Panc1 (cell line): ENCODE measurements around the gene NETO1. TPM values are rescaled to one million over a fixed set of nuclear protein-coding genes. Genes with fewer than 3 reads are reported as not detected.

Source experiments
- ATAC-seq: fragments of 200-7000 bp; cut with Tn5 transposase; 2 replicates; pipeline ENCODE4 v1.9.1; 2020; ENCODE audit warnings: mild to moderate bottlenecking, moderate library complexity
- BruUV-seq: library from RNA; stranded (reverse); fragments of 400-500 nt; replicated peaks from 2 replicates; lab custom pipeline; 2021; lab: Mats Ljungman, UMichigan
- CTCF ChIA-PET: fragments of 300-600 bp; sonication (Branson Sonifier 250); formaldehyde crosslinking; loops from one replicate; lab custom pipeline; 2022; ENCODE audit warnings: antibody characterized with exemption; lab: Charles Lee
- POLR2A ChIA-PET: fragments of 300-600 bp; sonication (Branson Sonifier 250); formaldehyde crosslinking; loops from one replicate; lab custom pipeline; 2022; ENCODE audit warnings: antibody characterized with exemption; lab: Charles Lee
- DNase-seq: peaks from one replicate; pipeline ENCODE4 v3.0.0-alpha.2; 2010; ENCODE audit warnings: low read depth, low spot score
- H3K27ac ChIP-seq: 2 replicates; pipeline ENCODE4 v1.5.1; 2011; ENCODE audit warnings: mild to moderate bottlenecking, low read length, inconsistent platforms
- H3K27me3 ChIP-seq: fragments of 200-500 bp; sonication (Bioruptor generic); 2 replicates; pipeline ENCODE4 v1.6.0; 2014; ENCODE audit warnings: low read length, inconsistent platforms; ENCODE audit not compliant: control insufficient read depth, insufficient read depth
- H3K36me3 ChIP-seq: fragments of 200-500 bp; sonication (Bioruptor generic); 2 replicates; pipeline ENCODE4 v1.5.1; 2014; ENCODE audit warnings: inconsistent platforms, mild to moderate bottlenecking, low read length, moderate library complexity; ENCODE audit not compliant: control insufficient read depth, insufficient read depth
- H3K4me1 ChIP-seq: 2 replicates; pipeline ENCODE4 v1.5.1; 2011; ENCODE audit warnings: inconsistent platforms, mild to moderate bottlenecking, low read length, moderate library complexity; ENCODE audit not compliant: control insufficient read depth, insufficient read depth
- H3K4me3 ChIP-seq, 2 experiments: 2 replicates each; pipeline ENCODE4 v1.5.1; 2011 to 2012; ENCODE audit warnings: low read depth in 2 of 2, low read length in 2 of 2, mild to moderate bottlenecking in 2 of 2, inconsistent platforms in 1 of 2, moderate library complexity in 1 of 2
- H3K9me3 ChIP-seq: fragments of 200-500 bp; sonication (Bioruptor generic); 2 replicates; pipeline ENCODE4 v1.5.1; 2014; ENCODE audit warnings: low read depth, mild to moderate bottlenecking, inconsistent platforms, low read length, moderate library complexity; ENCODE audit not compliant: control insufficient read depth, insufficient read depth
- POLR2AphosphoS5 ChIP-seq: IDR thresholded peaks from 2 replicates; pipeline ENCODE4 v1.6.1; 2012; ENCODE audit warnings: mild to moderate bottlenecking, low read depth, low read length, moderate library complexity
- REST ChIP-seq, 2 experiments: IDR thresholded peaks; 2 replicates each; pipeline ENCODE4 v1.6.1; 2011 to 2012; ENCODE audit warnings: low read depth in 2 of 2, control low read depth in 1 of 2, low read length in 1 of 2, mild to moderate bottlenecking in 1 of 2, moderate library complexity in 1 of 2; ENCODE audit not compliant: insufficient read depth in 1 of 2
- SIN3A ChIP-seq: IDR thresholded peaks from 2 replicates; pipeline ENCODE4 v1.6.1; 2012; ENCODE audit warnings: low read depth, mild to moderate bottlenecking, low read length, moderate library complexity, borderline replicate concordance; ENCODE audit not compliant: insufficient read depth
- TCF7L2 ChIP-seq: IDR thresholded peaks from 2 replicates; pipeline ENCODE4 v1.6.1; 2011; ENCODE audit warnings: mild to moderate bottlenecking, low read depth, low read length, inconsistent platforms
- in situ Hi-C: cut with HindIII; loops from 2 replicates; pipeline ENCODE4 v1.10.0; 2016; ENCODE audit warnings: low sequenced_read_pairs, low pct_unique_long_range_greater_than_20kb
- intact Hi-C: fragments of 100-400 bp; cut with micrococcal nuclease; formaldehyde crosslinking; loops from one replicate; pipeline ENCODE4 v1.10.0; 2022; ENCODE audit not compliant: unreplicated experiment
- total RNA-seq: library from RNA; stranded (reverse); gene quantifications from one replicate; pipeline ENCODE4 v1.2.1, GENCODE V29; 2021; ENCODE audit not compliant: unreplicated experiment
- TF ChIP-seq, protein P1 (sequence below): fragments of 450-650 bp; IDR thresholded peaks from 2 replicates; pipeline ENCODE4 v1.5.1; 2017; ENCODE audit warnings: mild to moderate bottlenecking

Gene NETO1
- total RNA-seq, 1 experiment from 2014 or later = not detected

DNA sequence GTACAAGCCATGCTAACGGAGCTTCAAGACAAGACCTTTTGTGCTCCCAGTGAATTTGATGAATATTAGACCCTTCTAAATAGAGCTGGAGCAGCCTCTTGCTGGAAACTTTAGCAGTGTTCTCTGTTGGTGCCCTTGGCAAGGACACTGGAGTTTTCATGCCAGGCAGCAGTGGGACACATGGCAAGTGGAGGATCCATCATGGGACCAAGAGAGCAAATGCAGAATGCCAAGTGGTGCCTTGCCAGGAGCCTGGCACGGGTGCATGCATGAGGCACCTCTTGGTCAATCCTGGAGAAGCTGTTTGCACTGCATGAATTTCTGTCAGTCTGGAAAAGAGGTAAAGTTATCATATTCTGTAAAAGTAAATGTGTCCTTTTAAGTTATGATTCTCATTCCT, 59.1 kb downstream of the NETO1 start:
- TF ChIP-seq TCF7L2 (no peak), POLR2AphosphoS5 (no peak), REST (IDR thresholded peaks at IDR 0.05; ENCODE audit: insufficient read depth in 1 of 2, low read depth in 2 of 2, low read length in 1 of 2) (no peak), SIN3A (no peak)
- TF ChIP-seq, protein P1, sequence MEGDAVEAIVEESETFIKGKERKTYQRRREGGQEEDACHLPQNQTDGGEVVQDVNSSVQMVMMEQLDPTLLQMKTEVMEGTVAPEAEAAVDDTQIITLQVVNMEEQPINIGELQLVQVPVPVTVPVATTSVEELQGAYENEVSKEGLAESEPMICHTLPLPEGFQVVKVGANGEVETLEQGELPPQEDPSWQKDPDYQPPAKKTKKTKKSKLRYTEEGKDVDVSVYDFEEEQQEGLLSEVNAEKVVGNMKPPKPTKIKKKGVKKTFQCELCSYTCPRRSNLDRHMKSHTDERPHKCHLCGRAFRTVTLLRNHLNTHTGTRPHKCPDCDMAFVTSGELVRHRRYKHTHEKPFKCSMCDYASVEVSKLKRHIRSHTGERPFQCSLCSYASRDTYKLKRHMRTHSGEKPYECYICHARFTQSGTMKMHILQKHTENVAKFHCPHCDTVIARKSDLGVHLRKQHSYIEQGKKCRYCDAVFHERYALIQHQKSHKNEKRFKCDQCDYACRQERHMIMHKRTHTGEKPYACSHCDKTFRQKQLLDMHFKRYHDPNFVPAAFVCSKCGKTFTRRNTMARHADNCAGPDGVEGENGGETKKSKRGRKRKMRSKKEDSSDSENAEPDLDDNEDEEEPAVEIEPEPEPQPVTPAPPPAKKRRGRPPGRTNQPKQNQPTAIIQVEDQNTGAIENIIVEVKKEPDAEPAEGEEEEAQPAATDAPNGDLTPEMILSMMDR = no peak
- DNase-seq (no peak), ATAC-seq (no peak)
- no peak overlapping the region for H3K4me3 ChIP-seq
- ChIA-PET POLR2A (no interaction called here), CTCF (no interaction called here)
- in situ Hi-C loops (no loop called here), intact Hi-C loops (no loop called here)
- no peaks in the 10 kb centered on the region for H3K9me3 ChIP-seq
- H3K4me1 ChIP-seq = no peaks in the 10 kb centered on the region
- H3K27me3 ChIP-seq = no peaks in the 10 kb centered on the region
- no peak overlapping the region for H3K27ac ChIP-seq
- H3K36me3 ChIP-seq = no peaks in the 10 kb centered on the region
- no TSS peak for BruUV-seq

DNA sequence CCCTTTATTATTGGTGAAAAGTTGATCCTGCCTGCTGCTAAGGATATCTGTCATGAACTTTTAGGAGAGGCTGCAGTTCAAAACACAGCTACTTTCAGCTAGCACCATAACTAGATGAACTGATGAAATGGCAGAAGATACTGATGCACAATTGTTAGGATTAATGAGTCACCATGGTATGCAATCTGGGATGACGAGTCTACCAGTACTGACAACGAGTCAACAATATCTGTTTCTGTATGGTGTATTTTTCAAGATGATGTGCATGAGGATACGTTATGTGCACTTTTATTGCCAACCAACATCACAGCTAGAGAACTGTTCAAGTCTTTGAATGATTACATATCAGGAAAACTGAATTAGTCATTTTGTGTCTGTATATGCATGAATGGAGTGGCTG, 68.7 kb downstream of the NETO1 start:
- Histone ChIP-seq H3K9me3 (no peaks in the 10 kb centered on the region), H3K36me3 (no peaks in the 10 kb centered on the region), H3K27ac (no peak overlapping the region), H3K27me3 (no peaks in the 10 kb centered on the region), H3K4me1 (no peaks in the 10 kb centered on the region), H3K4me3 (no peak overlapping the region)
- intact Hi-C loops = no loop called here
- in situ Hi-C loops = no loop called here
- TF ChIP-seq, protein P1 = no peak
- TF ChIP-seq REST (IDR thresholded peaks at IDR 0.05; ENCODE audit: insufficient read depth in 1 of 2, low read depth in 2 of 2, low read length in 1 of 2) (no peak), SIN3A (no peak), TCF7L2 (no peak), POLR2AphosphoS5 (no peak)
- POLR2A ChIA-PET = no interaction called here
- CTCF ChIA-PET = no interaction called here
- DNase-seq (no peak), ATAC-seq (no peak)
- BruUV-seq = no TSS peak
